ENCODE data around the gene MAPK11.

GRCh38 chr22:50220603-50221409, 49.4 kb downstream of the MAPK11 start:
- TF ChIP-seq EZH2 (IDR thresholded peaks at IDR 0.05) (no peak), POLR2AphosphoS5 (IDR thresholded peaks at IDR 0.05; ENCODE audit: borderline replicate concordance, low read depth, low read length) (no peak), FOXP2 (optimal IDR thresholded peaks at IDR 0.05; ENCODE audit: control extremely low read depth, extremely low read length, insufficient read depth) (no peak)
